Fibroblast of lung (primary cell): ENCODE measurements around the gene GRAP2. TPM values are rescaled to one million over a fixed set of nuclear protein-coding genes. Genes with fewer than 3 reads are reported as not detected.
A peak's percentile ranks its signal among the peaks of the same experiment; 100 is the strongest.

Experiments used
- DNase-seq, 2 donors: peaks; one replicate each; pipeline versions ENCODE4 v3.0.0 to v3.0.0-alpha.2; 2010; ENCODE audit warnings: low read depth in 2 of 2
- H2AFZ ChIP-seq: 2 replicates; pipeline ENCODE4 v1.5.1; 2012; ENCODE audit warnings: low read length, control low read depth, inconsistent platforms
- H3K27ac ChIP-seq: 2 replicates; pipeline ENCODE4 v1.5.1; 2011; ENCODE audit warnings: low read length, control low read depth; ENCODE audit not compliant: insufficient read depth
- H3K27me3 ChIP-seq: 2 replicates; pipeline ENCODE4 v1.5.1; 2011; ENCODE audit warnings: mild to moderate bottlenecking, low read length; ENCODE audit not compliant: control insufficient read depth, insufficient read depth
- H3K36me3 ChIP-seq: 2 replicates; pipeline ENCODE4 v1.5.1; 2011; ENCODE audit warnings: low read length; ENCODE audit not compliant: control insufficient read depth, insufficient read depth
- H3K4me1 ChIP-seq: 2 replicates; pipeline ENCODE4 v1.5.1; 2011; ENCODE audit warnings: low read length; ENCODE audit not compliant: control insufficient read depth, insufficient read depth; ENCODE audit errors: extremely low read depth
- H3K4me2 ChIP-seq: 2 replicates; pipeline ENCODE4 v1.5.1; 2011; ENCODE audit warnings: low read length, control low read depth; ENCODE audit not compliant: insufficient read depth; ENCODE audit errors: extremely low read depth
- H3K4me3 ChIP-seq, 4 experiments: fragments of 200-600 bp in 1 of 4; sonication (generic) in 1 of 4; replicated peaks in 1 of 4; 2 replicates each; pipeline ENCODE4 v1.5.1; 2011 to 2016; ENCODE audit warnings: low read length in 4 of 4, low read depth in 3 of 4, mild to moderate bottlenecking in 3 of 4, control low read depth in 2 of 4, inconsistent platforms in 1 of 4, mixed read lengths in 1 of 4; ENCODE audit not compliant: insufficient read depth in 1 of 4; ENCODE audit errors: control extremely low read depth in 1 of 4
- H3K79me2 ChIP-seq: 2 replicates; pipeline ENCODE4 v1.5.1; 2012; ENCODE audit warnings: mild to moderate bottlenecking, low read length, inconsistent platforms; ENCODE audit not compliant: control insufficient read depth, insufficient read depth
- H3K9ac ChIP-seq: 2 replicates; pipeline ENCODE4 v1.5.1; 2011; ENCODE audit warnings: mild to moderate bottlenecking, low read length, control low read depth; ENCODE audit not compliant: insufficient read depth
- H3K9me3 ChIP-seq: 2 replicates; pipeline ENCODE4 v1.5.1; 2012; ENCODE audit warnings: low read depth, low read length; ENCODE audit not compliant: control insufficient read depth, insufficient read depth
- H4K20me1 ChIP-seq: 2 replicates; pipeline ENCODE4 v1.5.1; 2011; ENCODE audit warnings: low read length; ENCODE audit not compliant: control insufficient read depth, insufficient read depth; ENCODE audit errors: extremely low read depth
- CTCF ChIP-seq, 2 donors: IDR thresholded peaks in 1 of 2; conservative IDR thresholded peaks in 1 of 2; 1 replicate in 1 of 2; 2 replicates in 1 of 2; pipeline ENCODE4 v1.5.1; 2011 to 2012; ENCODE audit warnings: low read length in 2 of 2, control low read depth in 1 of 2, inconsistent platforms in 1 of 2, low read depth in 1 of 2, mild to moderate bottlenecking in 1 of 2
- EZH2 ChIP-seq: IDR thresholded peaks from 2 replicates; pipeline ENCODE4 v1.5.1; 2012; ENCODE audit warnings: low read length, control low read depth, mild to moderate bottlenecking; ENCODE audit errors: missing control alignments
- polyA plus RNA-seq, 2 donors: library from polyadenylated mRNA; depleted of rRNA in 1 of 2; stranded (reverse) in 1 of 2; unstranded in 1 of 2; fragments of >200 nt; gene quantifications; 2 replicates each; pipeline ENCODE4 v1.2.1, GENCODE V29; 2011 to 2012; ENCODE audit warnings: missing spikeins in 1 of 2
- total RNA-seq: library from RNA; depleted of rRNA; stranded (reverse); fragments of >200 nt; gene quantifications from 2 replicates; pipeline ENCODE4 v1.2.1, GENCODE V29; 2014

GRAP2 gene
- total and polyA plus RNA-seq, 2 donors (not counting 1 experiment from before 2014, with no cell fraction given), result not detected

GRCh38 chr22:40009292-40009774 lies 108.4 kb downstream of the GRAP2 start:
- H4K20me1 ChIP-seq, result no peaks in the 10 kb centered on the region
- H3K27me3 ChIP-seq, result peaks cover 29% of the 10 kb centered on the region
- H3K9me3 ChIP-seq, result no peaks in the 10 kb centered on the region
- no peak overlapping the region for H3K27ac ChIP-seq
- no peaks in the 10 kb centered on the region for H3K36me3 ChIP-seq
- no peaks in the 10 kb centered on the region for H3K79me2 ChIP-seq
- TF ChIP-seq CTCF (conservative IDR thresholded peaks at IDR 0.05 in 1 of 2, IDR thresholded peaks at IDR 0.05 in 1 of 2; ENCODE audit: low read depth in 1 of 2, low read length in 2 of 2) (no peak), EZH2 (no peak)
- no peaks in the 10 kb centered on the region for H3K4me1 ChIP-seq
- no peak overlapping the region for H3K4me2 ChIP-seq
- H3K9ac ChIP-seq, result no peak overlapping the region
- DNase-seq, result peak in 1 of 2 donors; percentile 42
- H2AFZ ChIP-seq, result no peak overlapping the region
- H3K4me3 ChIP-seq, result no peak overlapping the region

- no peaks in the 10 kb centered on the region for H3K4me1 ChIP-seq
- no peak overlapping the region for H2AFZ ChIP-seq
- H3K4me2 ChIP-seq, result no peak overlapping the region
- no peaks in the 10 kb centered on the region for H3K79me2 ChIP-seq
- H3K4me3 ChIP-seq, result no peak overlapping the region
- DNase-seq, result no peak
- no peak overlapping the region for H3K27ac ChIP-seq
- no peaks in the 10 kb centered on the region for H4K20me1 ChIP-seq
- no peaks in the 10 kb centered on the region for H3K9me3 ChIP-seq
- peaks cover 29% of the 10 kb centered on the region for H3K27me3 ChIP-seq
- H3K9ac ChIP-seq, result no peak overlapping the region
- H3K36me3 ChIP-seq, result no peaks in the 10 kb centered on the region
- peak; percentile 32 for TF ChIP-seq EZH2
- no peak for TF ChIP-seq CTCF (conservative IDR thresholded peaks at IDR 0.05 in 1 of 2, IDR thresholded peaks at IDR 0.05 in 1 of 2; ENCODE audit: low read depth in 1 of 2, low read length in 2 of 2)
Measured at GRCh38 chr22:40009951-40010671, 109.2 kb downstream of the GRAP2 start.

- Histone ChIP-seq H3K4me1 (no peaks in the 10 kb centered on the region), H3K4me3 (no peak overlapping the region)
Measured at GRCh38 chr22:40010746-40011145, 109.9 kb downstream of the GRAP2 start.

More at GRCh38 chr22:40010746-40011145, 109.9 kb downstream of the GRAP2 start:
- Histone ChIP-seq H3K27me3 (peaks cover 29% of the 10 kb centered on the region), H3K27ac (no peak overlapping the region), H2AFZ (no peak overlapping the region), H3K4me2 (no peak overlapping the region), H3K79me2 (no peaks in the 10 kb centered on the region), H3K9ac (no peak overlapping the region), H3K9me3 (no peaks in the 10 kb centered on the region), H4K20me1 (no peaks in the 10 kb centered on the region), H3K36me3 (no peaks in the 10 kb centered on the region)
- TF ChIP-seq EZH2 (no peak), CTCF (conservative IDR thresholded peaks at IDR 0.05 in 1 of 2, IDR thresholded peaks at IDR 0.05 in 1 of 2; ENCODE audit: low read depth in 1 of 2, low read length in 2 of 2) (no peak)
- no peak for DNase-seq
